PC-3 (cell line): ENCODE measurements around the gene RNF26.

ENCODE experiments used
- CTCF ChIP-seq: fragments of 300-600 bp; sonication (generic); conservative IDR thresholded peaks from 2 replicates; pipeline ENCODE4 v1.5.1; 2017; ENCODE audit warnings: antibody characterized with exemption, low read depth, mild to moderate bottlenecking, low read length
- EZH2phosphoT487 ChIP-seq: fragments of 300-600 bp; sonication (generic); IDR thresholded peaks from 2 replicates; pipeline ENCODE4 v1.6.1; 2018; ENCODE audit warnings: mild to moderate bottlenecking, antibody characterized with exemption, low read length, borderline replicate concordance

GRCh38 chr11:119377961-119378667 lies 43.8 kb downstream of the RNF26 start:
- TF ChIP-seq CTCF = no peak
- TF ChIP-seq EZH2phosphoT487 = no peak
